Stimulated activated CD8-positive, alpha-beta memory T cell treated with anti-CD3 and anti-CD28 coated beads, Interleukin-12 subunit alpha, Interleukin-12 subunit beta, amount 100 ng/mL, for 4 hours (primary cell): ENCODE measurements around the gene GPR87.
A peak's percentile ranks its signal among the peaks of the same experiment; 100 is the strongest.

Experiments
- DNase-seq: peaks from one replicate; pipeline ENCODE4 v3.0.0-alpha.2; 2020; ENCODE audit warnings: low read depth

The GPR87 gene

DNA sequence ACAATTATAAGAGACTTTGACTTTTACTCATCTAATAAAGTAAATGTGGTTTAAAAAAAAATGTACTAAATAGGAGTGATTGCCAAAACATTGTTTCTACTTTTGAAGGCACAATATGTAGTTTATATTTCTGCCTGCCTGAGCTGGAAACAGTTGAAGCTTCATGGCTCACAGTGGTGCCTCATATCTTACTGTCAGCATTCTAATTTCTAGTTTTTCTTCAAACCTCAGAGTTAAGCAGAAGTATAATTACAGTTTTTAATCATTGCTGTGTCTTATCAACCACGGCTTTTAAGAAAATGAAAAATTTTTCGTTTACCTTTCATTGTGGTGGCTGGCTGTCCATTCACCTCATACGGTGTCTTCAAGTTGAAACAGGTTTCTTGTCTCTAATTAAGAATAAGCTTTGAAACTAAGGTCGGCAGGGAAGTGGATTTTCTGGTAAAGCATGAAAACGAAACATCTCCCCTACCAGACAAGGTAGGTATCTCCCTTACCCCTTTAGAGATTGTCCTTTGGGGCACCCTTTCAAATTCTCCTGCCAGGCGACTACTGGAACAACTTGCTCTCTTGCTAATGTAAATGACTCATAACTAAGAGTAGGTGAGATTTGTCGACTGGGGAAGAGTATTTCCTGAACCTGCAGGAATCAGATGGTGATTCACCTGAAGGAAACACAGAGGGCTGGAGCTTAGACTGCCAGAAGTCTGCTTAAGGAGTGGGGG is at the start of gene GPR87:
GPR87 (minus strand) TSS at position 554 of the 725 bp plus-strand sequence. CDS start 16,720 bp downstream, outside the sequence.
- DNase-seq: no peak

DNA sequence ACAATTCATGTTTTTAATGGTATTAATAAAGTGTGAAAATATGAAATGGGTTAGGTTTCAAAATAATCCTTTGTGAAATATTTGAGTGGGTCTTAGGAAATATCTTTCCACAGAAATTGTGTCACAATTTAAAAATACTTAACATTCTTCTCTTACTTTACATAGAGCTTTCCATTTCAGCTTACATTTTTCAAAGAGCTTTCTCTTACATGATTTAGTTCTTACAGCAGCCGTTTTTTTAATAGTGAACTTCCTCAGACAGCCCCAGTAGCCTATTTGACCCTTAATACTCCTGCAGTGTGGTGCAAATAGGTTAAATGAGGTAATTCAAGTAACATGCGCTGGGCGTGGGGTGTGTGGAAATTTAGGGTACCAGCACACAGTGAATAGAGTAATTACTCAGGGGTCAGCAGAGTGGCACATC is 46.1 kb upstream of the GPR87 start:
- no peak for DNase-seq

- DNase-seq: no peak
Observed at GRCh38 chr3:151357463-151357850, 40.8 kb upstream of the GPR87 start.

- no peak for DNase-seq
Observed at GRCh38 chr3:151356794-151357462, 40.3 kb upstream of the GPR87 start.

- no peak for DNase-seq
Observed at GRCh38 chr3:151351648-151352047, 35.0 kb upstream of the GPR87 start.

- DNase-seq: no peak
Observed at GRCh38 chr3:151351219-151351618, 34.6 kb upstream of the GPR87 start.

- DNase-seq: no peak
Observed at GRCh38 chr3:151350656-151351055, 34.0 kb upstream of the GPR87 start.

DNA sequence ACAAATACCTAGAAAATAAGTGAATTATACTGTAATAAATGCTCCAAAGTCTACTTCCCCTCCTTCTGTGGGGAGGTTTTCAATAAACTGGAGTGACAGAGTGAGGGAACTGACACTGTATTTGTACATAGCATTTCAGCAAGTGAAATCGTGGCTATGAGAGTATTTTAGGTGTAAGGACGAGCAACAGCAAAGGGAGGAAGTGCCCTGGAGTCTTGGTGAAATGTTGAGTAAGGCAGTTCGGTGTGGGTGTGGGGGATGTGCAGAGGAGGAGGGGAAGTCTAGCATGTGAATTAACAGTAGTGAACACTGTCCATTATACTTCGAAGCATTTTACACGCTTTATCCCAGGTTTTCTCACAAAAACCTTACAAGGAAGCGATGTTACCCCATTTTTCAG is 30.8 kb upstream of the GPR87 start:
- no peak for DNase-seq

DNA sequence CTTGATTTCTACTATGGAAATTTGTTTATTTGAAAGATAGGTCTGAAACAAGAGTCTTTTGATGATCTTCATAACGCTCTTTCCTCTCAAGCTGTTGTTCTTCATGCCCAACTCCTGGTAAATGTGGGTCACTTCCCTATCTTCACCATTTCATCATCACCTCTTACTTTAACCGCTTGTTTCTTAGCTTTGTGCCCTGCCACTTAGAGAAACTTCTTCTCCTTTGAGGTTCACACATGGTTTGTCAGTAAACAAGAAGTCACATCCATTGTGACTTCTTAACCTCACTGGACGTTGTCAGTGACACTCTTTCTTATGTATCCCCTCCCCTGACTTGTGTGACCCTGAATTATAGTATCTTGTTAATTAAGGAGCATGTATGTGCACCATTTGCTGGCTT is 29.7 kb upstream of the GPR87 start:
- no peak for DNase-seq

GRCh38 chr3:151345859-151346258 is 29.2 kb upstream of the GPR87 start:
- no peak for DNase-seq

GRCh38 chr3:151331696-151332095 is 15.1 kb upstream of the GPR87 start:
- no peak for DNase-seq

DNA sequence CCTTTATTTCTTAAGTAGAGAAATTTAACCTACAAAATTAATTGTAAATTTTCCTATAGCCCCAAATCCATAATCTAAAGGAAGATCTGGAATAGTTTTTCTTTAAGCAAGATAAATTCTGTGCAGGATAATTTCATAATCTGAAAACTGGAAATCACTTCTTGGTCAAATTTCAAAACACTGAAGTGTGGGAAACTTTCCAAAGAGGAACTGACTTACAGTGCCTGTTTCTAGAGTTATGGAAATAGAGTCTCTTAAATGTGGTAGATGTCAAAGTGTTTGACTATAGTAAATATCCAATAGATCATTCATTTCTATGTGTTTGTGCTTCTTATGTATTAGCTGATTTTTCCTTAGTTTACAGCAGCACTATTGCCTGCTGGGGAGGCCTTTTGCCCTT is 14.3 kb upstream of the GPR87 start:
- DNase-seq: no peak

- DNase-seq: no peak
Observed at GRCh38 chr3:151330379-151330778, 13.8 kb upstream of the GPR87 start.

DNA sequence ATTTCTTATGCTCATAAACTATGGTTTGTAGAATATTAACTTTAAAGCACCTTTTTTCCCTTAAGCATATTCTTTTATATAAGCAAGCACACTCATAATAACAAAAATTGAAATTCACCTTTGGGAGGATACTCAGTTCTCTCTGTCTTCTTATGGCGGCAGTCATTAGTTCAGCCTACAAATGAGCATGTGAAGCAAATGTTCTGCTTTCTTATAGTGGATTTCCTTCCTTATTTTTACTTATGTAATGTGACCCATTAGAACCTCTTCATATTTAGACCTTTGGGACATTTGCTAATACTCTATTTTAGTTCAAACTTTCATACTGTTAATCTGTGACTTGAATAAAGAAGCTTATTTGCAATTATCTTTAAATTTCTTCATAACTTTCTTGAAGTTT is 12.7 kb upstream of the GPR87 start, which contains the start of gene P2RY13:
P2RY13 (minus strand) TSS at position 187 of the 400 bp plus-strand sequence; CDS start at position 166, 21 bp downstream.
- DNase-seq: no peak

DNA sequence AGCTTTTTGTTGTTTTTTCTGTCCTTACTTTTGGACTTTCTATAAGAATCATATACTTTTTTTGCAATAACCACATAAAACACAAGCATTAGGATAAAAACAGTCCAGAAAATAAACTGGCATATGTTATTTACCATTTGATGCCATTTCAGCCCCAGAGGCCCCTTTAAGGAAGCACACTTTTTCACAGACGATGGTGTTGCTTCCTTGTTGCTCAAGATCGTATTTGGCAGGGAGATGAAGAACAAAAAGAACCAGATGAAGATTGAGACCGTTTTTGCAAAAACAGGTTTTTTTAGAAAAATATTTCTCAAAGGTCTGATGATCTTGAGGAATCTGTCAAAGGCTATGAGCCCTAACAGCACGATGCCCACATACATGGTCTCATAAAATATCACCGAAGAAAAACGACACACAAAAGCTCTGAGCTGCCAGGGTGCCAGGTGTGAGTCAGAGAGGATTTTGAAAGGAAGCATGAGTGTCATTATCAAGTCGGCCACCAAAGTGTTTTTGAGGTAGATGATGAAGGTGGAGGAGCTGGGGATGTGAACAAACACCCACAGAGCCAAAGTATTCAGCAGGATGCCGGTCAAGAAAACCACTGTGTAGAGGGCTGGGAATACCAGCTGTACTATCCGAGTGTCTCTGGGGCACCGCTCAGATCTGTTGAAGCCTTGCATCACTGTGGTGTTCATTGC is 11.8 kb upstream of the GPR87 start:
- DNase-seq: peak; percentile 11

DNA sequence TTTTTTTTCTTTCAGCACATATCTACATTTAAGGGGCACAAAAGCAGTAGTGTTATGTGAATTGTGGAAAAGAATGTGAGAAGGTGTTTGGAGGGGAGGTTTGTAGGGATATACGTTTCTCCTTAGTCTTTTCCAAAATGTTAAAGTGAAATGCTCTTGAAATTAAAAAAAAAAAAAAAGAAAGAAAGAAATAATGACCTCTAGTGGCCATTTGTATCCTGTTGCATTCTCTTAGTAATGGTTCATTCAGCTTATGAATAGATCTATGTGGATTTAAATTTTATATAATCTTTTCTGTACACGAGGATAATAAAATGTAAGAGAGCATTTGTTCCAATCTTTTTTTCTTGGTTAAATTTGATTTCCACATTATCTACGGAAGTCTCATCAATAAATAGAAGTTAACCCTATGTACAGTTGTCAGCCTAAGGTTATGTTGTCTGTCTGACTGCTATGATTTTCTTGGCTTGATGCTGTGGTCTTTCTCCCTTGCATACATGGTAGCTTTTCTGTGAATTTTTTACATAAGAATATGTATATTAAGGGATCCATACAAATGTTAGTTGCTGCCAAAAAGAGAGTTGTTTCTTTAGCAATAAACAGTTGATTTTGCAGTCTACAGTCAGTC is 11.1 kb upstream of the GPR87 start:
- DNase-seq: no peak

DNA sequence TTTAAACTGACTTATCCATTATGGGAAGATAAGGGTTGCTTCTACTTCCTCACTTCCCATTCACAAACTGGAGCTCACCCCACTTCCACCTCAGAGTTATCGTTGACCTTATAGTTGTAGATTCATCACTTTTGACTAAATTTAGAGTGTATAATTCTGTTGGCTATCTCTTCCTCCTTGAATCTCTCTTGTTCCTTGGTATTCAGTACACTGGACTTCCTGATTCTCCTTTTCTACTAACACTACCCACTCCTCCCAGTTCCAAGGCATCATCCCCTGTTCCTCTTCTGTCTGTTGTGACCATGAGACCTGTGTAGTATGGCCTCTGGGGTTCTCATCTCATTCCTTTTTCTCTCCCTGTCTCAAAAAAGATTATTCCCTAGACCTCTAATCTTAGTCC is 5.9 kb upstream of the GPR87 start:
- no peak for DNase-seq

GRCh38 chr3:151321526-151321925 is 4.9 kb upstream of the GPR87 start:
- DNase-seq: no peak

DNA sequence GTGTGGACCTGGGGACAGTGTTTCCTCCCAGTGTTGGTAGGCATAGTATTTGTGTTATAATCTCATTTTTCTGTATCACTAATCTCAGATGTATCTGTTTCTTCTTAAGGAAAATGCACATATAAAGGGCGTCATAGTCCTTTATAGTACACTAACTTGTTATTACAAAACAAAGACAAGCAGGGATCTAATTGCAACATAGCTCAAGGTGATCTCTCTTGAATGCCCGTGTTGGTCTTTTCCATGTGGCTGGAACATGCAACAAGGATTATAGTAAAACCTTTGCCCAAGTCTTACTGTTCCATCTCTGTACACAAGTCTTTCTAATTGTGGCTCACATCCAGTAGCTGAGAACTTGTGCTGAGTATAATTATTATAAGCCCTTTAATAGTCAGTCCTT is 3.5 kb upstream of the GPR87 start:
- no peak for DNase-seq

GRCh38 chr3:151319628-151320027 is 3.0 kb upstream of the GPR87 start:
- DNase-seq: no peak

DNA sequence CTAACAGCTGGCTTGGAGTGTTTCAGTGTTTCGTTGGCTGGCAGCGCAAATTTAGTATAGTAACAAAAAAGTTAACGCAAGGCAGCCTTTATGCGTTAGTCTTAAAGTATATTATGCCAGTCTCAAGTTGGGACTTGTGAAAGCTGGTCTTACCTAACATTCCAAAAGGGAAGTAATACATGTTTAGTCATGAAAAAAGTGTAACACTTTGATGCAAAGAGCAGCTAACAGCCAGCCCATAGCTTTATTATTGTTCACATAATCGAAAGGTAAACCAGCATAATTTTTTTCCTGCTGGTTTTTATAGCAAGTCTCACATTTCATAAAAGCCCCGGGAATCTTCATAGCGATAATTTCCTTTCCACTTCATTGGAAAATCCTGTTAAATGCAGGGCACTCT is 2.4 kb upstream of the GPR87 start:
- DNase-seq: no peak

- DNase-seq: no peak
Observed at GRCh38 chr3:151318313-151318712, 1.7 kb upstream of the GPR87 start.

- no peak for DNase-seq
Observed at GRCh38 chr3:151315846-151316245, 774 bp downstream of the GPR87 start.
